GM19463 (cell line): ENCODE results near the gene PHB1.
"Not testable (repeated sequence)": the region's sequence is repeated elsewhere in the genome, so short reads cannot be mapped to it uniquely, and the experiment has no call there.

Experiments
- ATAC-seq: cut with Tn5 transposase; IDR thresholded peaks from one replicate; pipeline ENCODE4 v1.9.1; 2021; ENCODE audit warnings: mild to moderate bottlenecking, moderate library complexity; ENCODE audit not compliant: unreplicated experiment

PHB1 gene

GRCh38 chr17:49406421-49407061 is 8.1 kb downstream of the PHB1 start:
- no peak for ATAC-seq

GRCh38 chr17:49404906-49405305 is 9.8 kb downstream of the PHB1 start:
- no peak for ATAC-seq

GRCh38 chr17:49404361-49404760 is 10.3 kb downstream of the PHB1 start:
- no peak for ATAC-seq

GRCh38 chr17:49403514-49404289 is 11.0 kb downstream of the PHB1 start:
- no peak for ATAC-seq

GRCh38 chr17:49402706-49403105 is 12.0 kb downstream of the PHB1 start:
- ATAC-seq, result no peak

- ATAC-seq, result no peak
These were observed 12.6 kb downstream of the PHB1 start for GRCh38 chr17:49401971-49402611.

- no peak for ATAC-seq
These were observed 14.7 kb downstream of the PHB1 start for GRCh38 chr17:49399995-49400394.

GRCh38 chr17:49397586-49397985 is 17.1 kb downstream of the PHB1 start:
- no peak for ATAC-seq

- no peak for ATAC-seq
These were observed 21.0 kb downstream of the PHB1 start for GRCh38 chr17:49393491-49394255.

- no peak for ATAC-seq
These were observed 23.9 kb downstream of the PHB1 start for GRCh38 chr17:49390548-49391324.

- ATAC-seq, result not testable (repeated sequence)
These were observed 25.0 kb downstream of the PHB1 start for GRCh38 chr17:49389514-49390347.

GRCh38 chr17:49388692-49389513 is 25.8 kb downstream of the PHB1 start:
- ATAC-seq, result no peak

- ATAC-seq, result peak; percentile 60
These were observed 26.4 kb downstream of the PHB1 start for GRCh38 chr17:49388290-49388640.

GRCh38 chr17:49387498-49388289 is 27.0 kb downstream of the PHB1 start:
- ATAC-seq, result peak; percentile 32

- ATAC-seq, result no peak
These were observed 28.3 kb downstream of the PHB1 start for GRCh38 chr17:49386373-49386772.

GRCh38 chr17:49384951-49385350 is 29.7 kb downstream of the PHB1 start:
- ATAC-seq, result no peak

GRCh38 chr17:49383060-49383459 is 31.6 kb downstream of the PHB1 start:
- no peak for ATAC-seq

GRCh38 chr17:49382556-49382955 is 32.1 kb downstream of the PHB1 start:
- no peak for ATAC-seq
